H1 (cell line): Measurements from ENCODE around the gene GRM8. TPM values are rescaled to one million over a fixed set of nuclear protein-coding genes. Genes with fewer than 3 reads are reported as not detected.

Experiments
- CTCF ChIA-PET: fragments of 300-600 bp; sonication (Branson Sonifier 250); formaldehyde crosslinking; loops from one replicate; lab custom pipeline; 2021; ENCODE audit not compliant: partially characterized antibody; lab: Charles Lee
- POLR2A ChIA-PET: fragments of 300-600 bp; sonication (Branson Sonifier 250); formaldehyde crosslinking; loops from one replicate; lab custom pipeline; 2021; ENCODE audit warnings: inconsistent platforms; ENCODE audit not compliant: partially characterized antibody; lab: Charles Lee
- DNase-seq, 2 experiments: peaks; one replicate each; pipeline versions ENCODE4 v3.0.0 to v3.0.0-alpha.2; 2010 to 2022; ENCODE audit warnings: low spot score in 2 of 2, low read depth in 1 of 2, mixed read lengths in 1 of 2
- FAIRE-seq: peaks from 2 replicates; lab custom pipeline; 2011; peaks lifted over from hg19 to GRCh38; lab: Jason Lieb, UNC
- H2AFZ ChIP-seq: 2 replicates; pipeline ENCODE4 v1.8.1; 2012; ENCODE audit warnings: low read length, inconsistent platforms
- H2AK5ac ChIP-seq: 2 replicates; pipeline ENCODE4 v1.6.1; 2013; ENCODE audit warnings: low read depth, low read length
- H2BK120ac ChIP-seq: replicated peaks from 2 replicates; pipeline ENCODE3; 2013; ENCODE audit warnings: low read depth, low read length, inconsistent platforms
- H2BK12ac ChIP-seq: 2 replicates; pipeline ENCODE4 v1.6.1; 2013; ENCODE audit warnings: low read depth, low read length
- H2BK15ac ChIP-seq: 2 replicates; pipeline ENCODE4 v1.6.1; 2013; ENCODE audit warnings: low read length
- H2BK20ac ChIP-seq: 2 replicates; pipeline ENCODE4 v1.6.1; 2013; ENCODE audit warnings: low read length
- H2BK5ac ChIP-seq: 2 replicates; pipeline ENCODE4 v1.6.1; 2013; ENCODE audit warnings: low read depth, low read length
- H3K14ac ChIP-seq: 2 replicates; pipeline ENCODE4 v1.6.1; 2013; ENCODE audit warnings: inconsistent platforms; ENCODE audit not compliant: insufficient read length
- H3K18ac ChIP-seq: 2 replicates; pipeline ENCODE4 v1.6.1; 2013; ENCODE audit warnings: low read length; ENCODE audit errors: extremely low read depth
- H3K23ac ChIP-seq: 2 replicates; pipeline ENCODE4 v1.6.1; 2013; ENCODE audit warnings: inconsistent platforms; ENCODE audit not compliant: insufficient read length
- H3K23me2 ChIP-seq: 2 replicates; pipeline ENCODE4 v1.6.1; 2013; ENCODE audit warnings: low read depth, low read length
- H3K27ac ChIP-seq: 2 replicates; pipeline ENCODE4 v1.6.1; 2011; ENCODE audit warnings: low read depth, low read length, inconsistent platforms
- H3K27me3 ChIP-seq, 4 experiments: replicated peaks in 1 of 4; 1 replicate in 1 of 4; 2 replicates in 3 of 4; pipeline versions ENCODE4 v1.6.1 to v1.8.1; 2011 to 2013; ENCODE audit warnings: low read length in 3 of 4, mild to moderate bottlenecking in 3 of 4, inconsistent platforms in 2 of 4, mixed read lengths in 2 of 4, moderate library complexity in 1 of 4; ENCODE audit not compliant: control insufficient read depth in 3 of 4, insufficient read depth in 3 of 4; ENCODE audit errors: extremely low read depth in 1 of 4
- H3K36me3 ChIP-seq, 4 experiments: 2 replicates each; pipeline versions ENCODE4 v1.6.1 to v1.8.1; 2011 to 2013; ENCODE audit warnings: mild to moderate bottlenecking in 4 of 4, low read length in 3 of 4, moderate library complexity in 2 of 4, control low read depth in 1 of 4, inconsistent platforms in 1 of 4; ENCODE audit not compliant: insufficient read depth in 4 of 4, control insufficient read depth in 2 of 4
- H3K4ac ChIP-seq: replicated peaks from 2 replicates; pipeline ENCODE3; 2013; ENCODE audit warnings: low read length, low read depth, mixed read lengths, inconsistent platforms; ENCODE audit not compliant: insufficient read length
- H3K4me1 ChIP-seq, 4 experiments: replicated peaks in 1 of 4; 1 replicate in 1 of 4; 2 replicates in 3 of 4; pipeline versions ENCODE4 v1.6.1 to v1.8.1; 2011 to 2013; ENCODE audit warnings: low read length in 3 of 4, inconsistent platforms in 2 of 4, mixed read lengths in 1 of 4; ENCODE audit not compliant: insufficient read depth in 4 of 4, control insufficient read depth in 3 of 4
- H3K4me2 ChIP-seq, 2 experiments: 2 replicates each; pipeline versions ENCODE4 v1.6.1 to v1.8.1; 2011 to 2013; ENCODE audit warnings: low read depth in 2 of 2, low read length in 2 of 2, control low read depth in 1 of 2, inconsistent platforms in 1 of 2, mild to moderate bottlenecking in 1 of 2; ENCODE audit not compliant: insufficient read depth in 1 of 2
- H3K4me3 ChIP-seq, 4 experiments: fragments of 200-600, 300-600 bp in 1 of 4; sonication (generic), shearing (Covaris generic), sonication (Bioruptor Twin) in 1 of 4; 2 replicates each; pipeline versions ENCODE4 v1.5.1 to v1.8.1; 2011 to 2016; ENCODE audit warnings: low read length in 4 of 4, low read depth in 3 of 4, control low read depth in 2 of 4, inconsistent platforms in 2 of 4, mild to moderate bottlenecking in 2 of 4, mixed read lengths in 1 of 4, moderate library complexity in 1 of 4; ENCODE audit not compliant: insufficient read depth in 2 of 4; ENCODE audit errors: extremely low read depth in 1 of 4
- H3K56ac ChIP-seq: replicated peaks from 2 replicates; pipeline ENCODE3; 2013; ENCODE audit warnings: low read depth, mild to moderate bottlenecking, mixed read lengths, low read length, inconsistent platforms; ENCODE audit not compliant: insufficient read length
- H3K79me1 ChIP-seq: 2 replicates; pipeline ENCODE4 v1.6.1; 2013; ENCODE audit warnings: low read depth, low read length, control low read depth
- H3K79me2 ChIP-seq, 2 experiments: 2 replicates each; pipeline versions ENCODE4 v1.6.1 to v1.8.1; 2012 to 2013; ENCODE audit warnings: low read length in 2 of 2, mild to moderate bottlenecking in 2 of 2, inconsistent platforms in 1 of 2; ENCODE audit not compliant: insufficient read depth in 2 of 2, control insufficient read depth in 1 of 2
- H3K9ac ChIP-seq, 4 experiments: replicated peaks in 1 of 4; 1 replicate in 1 of 4; 2 replicates in 3 of 4; pipeline versions ENCODE4 v1.6.1 to v1.8.1; 2011 to 2013; ENCODE audit warnings: low read depth in 3 of 4, low read length in 3 of 4, control low read depth in 2 of 4, mild to moderate bottlenecking in 2 of 4, moderate library complexity in 2 of 4, inconsistent platforms in 1 of 4; ENCODE audit errors: extremely low read depth in 1 of 4
- H3K9me3 ChIP-seq, 2 experiments: 2 replicates each; pipeline versions ENCODE4 v1.6.1 to v1.8.1; 2012 to 2013; ENCODE audit warnings: mild to moderate bottlenecking in 2 of 2, moderate library complexity in 2 of 2, control low read depth in 1 of 2, inconsistent platforms in 1 of 2, low read depth in 1 of 2, low read length in 1 of 2, mixed read lengths in 1 of 2; ENCODE audit not compliant: insufficient read depth in 2 of 2
- H4K20me1 ChIP-seq, 2 experiments: replicated peaks in 1 of 2; 2 replicates each; pipeline versions ENCODE3 to v1.8.1; 2011 to 2013; ENCODE audit warnings: inconsistent platforms in 2 of 2, low read length in 2 of 2, mild to moderate bottlenecking in 1 of 2; ENCODE audit not compliant: insufficient read depth in 2 of 2, control insufficient read depth in 1 of 2
- H4K5ac ChIP-seq: 2 replicates; pipeline ENCODE4 v1.6.1; 2013; ENCODE audit warnings: low read length, low read depth, mixed read lengths, inconsistent platforms; ENCODE audit not compliant: insufficient read length
- H4K8ac ChIP-seq: 2 replicates; pipeline ENCODE4 v1.8.0; 2013; ENCODE audit warnings: mild to moderate bottlenecking, moderate library complexity, low read length, inconsistent platforms; ENCODE audit not compliant: insufficient read depth; ENCODE audit errors: extremely low read depth
- H4K91ac ChIP-seq: replicated peaks from 2 replicates; pipeline ENCODE3; 2013; ENCODE audit warnings: low read length, mixed read lengths, inconsistent platforms; ENCODE audit not compliant: insufficient read length
- SIX5 ChIP-seq: IDR thresholded peaks from 2 replicates; pipeline ENCODE4 v1.6.1; 2011; ENCODE audit warnings: mild to moderate bottlenecking, low read depth, low read length
- SP4 ChIP-seq: IDR thresholded peaks from 2 replicates; pipeline ENCODE4 v1.6.1; 2012; ENCODE audit warnings: low read length, inconsistent platforms
- WGBS, 2 experiments: shearing (Covaris generic) in 1 of 2; methylation state at CpG; one replicate each; pipeline versions ENCODE4 v1.1.6 to v1.1.7; 2013 to 2015; ENCODE audit warnings: low lambda C conversion rate in 2 of 2, mixed read lengths in 2 of 2, inconsistent platforms in 1 of 2, low coverage in 1 of 2, missing lambda C conversion rate in 1 of 2; ENCODE audit not compliant: insufficient replicate concordance in 2 of 2, insufficient coverage in 1 of 2, insufficient read length in 1 of 2; ENCODE audit errors: extremely low coverage in 1 of 2, missing lambda C conversion rate in 1 of 2; 5-methylcytosine and 5-hydroxymethylcytosine counted together
- polyA plus RNA-seq, 7 experiments: library from polyadenylated mRNA; depleted of rRNA in 3 of 7; stranded (reverse) in 5 of 7; unstranded in 2 of 7; fragments of >200 nt in 5 of 7; fragments of 200-250 nt in 2 of 7; gene quantifications; 1 replicate in 5 of 7; 2 replicates in 1 of 7; 4 replicates in 1 of 7; pipeline versions ENCODE4 v1.2.1 to v1.2.3, GENCODE V29; 2011 to 2013; ENCODE audit warnings: missing spikeins in 2 of 7, mixed read lengths in 2 of 7
- total RNA-seq: library from RNA; stranded (reverse); fragmentation: NEBNext Ultra II Directional; extraction: Animal tissue kit (Norgen Biotek cat#: 25700); gene quantifications from 2 replicates; pipeline ENCODE4 v1.2.1, GENCODE V29; 2021

Gene GRM8
- total and polyA plus RNA-seq, 2 of the 8 experiments (the other 6 are each of a cell fraction or from before 2014, with no cell fraction given) = 2.6 to 2.8 TPM

GRCh38 chr7:126489874-126490273 is 762.9 kb downstream of the GRM8 start:
- no peak overlapping the region for H2AK5ac ChIP-seq
- H4K8ac ChIP-seq = no peak overlapping the region
- H3K9ac ChIP-seq = no peak overlapping the region
- H3K18ac ChIP-seq = no peak overlapping the region
- H3K27me3 ChIP-seq = no peaks in the 10 kb centered on the region
- no peaks in the 10 kb centered on the region for H3K23me2 ChIP-seq
- POLR2A ChIA-PET = no interaction called here
- no peak overlapping the region for H3K4me3 ChIP-seq
- no peak overlapping the region for H3K14ac ChIP-seq
- no peak overlapping the region for H3K56ac ChIP-seq
- no peak overlapping the region for H3K23ac ChIP-seq
- H4K5ac ChIP-seq = no peak overlapping the region
- H3K79me2 ChIP-seq = no peaks in the 10 kb centered on the region
- H4K91ac ChIP-seq = no peak overlapping the region
- no peak overlapping the region for H2AFZ ChIP-seq
- no peak overlapping the region for H2BK120ac ChIP-seq
- no peak overlapping the region for H3K27ac ChIP-seq
- 94% methylated on average over 2 of the region's 2 CpGs; no CpG with 5 or more reads in 1 of the 2 experiments for WGBS, 2 experiments
- H3K4me1 ChIP-seq = no peaks in the 10 kb centered on the region
- H3K4me2 ChIP-seq = no peak overlapping the region
- H3K4ac ChIP-seq = no peak overlapping the region
- CTCF ChIA-PET = no interaction called here
- H2BK20ac ChIP-seq = no peak overlapping the region
- H2BK15ac ChIP-seq = no peak overlapping the region
- H3K79me1 ChIP-seq = no peaks in the 10 kb centered on the region
- no peaks in the 10 kb centered on the region for H3K36me3 ChIP-seq
- H4K20me1 ChIP-seq = no peaks in the 10 kb centered on the region
- no peak overlapping the region for H2BK5ac ChIP-seq
- no peak for TF ChIP-seq SIX5
- no peak for TF ChIP-seq SP4
- no peak for FAIRE-seq
- H3K9me3 ChIP-seq = no peaks in the 10 kb centered on the region
- DNase-seq = no peak
- no peak overlapping the region for H2BK12ac ChIP-seq
